K562 (cell line): Measurements from ENCODE around the gene DNASE2. TPM values are rescaled to one million over a fixed set of nuclear protein-coding genes. Genes with fewer than 3 reads are reported as not detected.

ENCODE experiments used
- CREB3 ChIP-seq: fragments of 450-650 bp; conservative IDR thresholded peaks from 2 replicates; pipeline ENCODE4 v1.6.1; 2016; ENCODE audit warnings: missing genetic modification characterization, low read depth, mild to moderate bottlenecking, missing compliant biosample characterization, moderate library complexity
- DMBX1 ChIP-seq: fragments of 250-450 bp; sonication (Bioruptor Pico); IDR thresholded peaks from 2 replicates; pipeline ENCODE4 v1.8.0; 2022; ENCODE audit warnings: inconsistent platforms, mild to moderate bottlenecking, moderate library complexity, borderline replicate concordance
- JUN ChIP-seq, 2 experiments: sonication (generic) in 1 of 2; formaldehyde crosslinking in 1 of 2; IDR thresholded peaks; 2 replicates each; pipeline versions ENCODE4 v1.6.1 to v1.8.0; 2012 to 2022; ENCODE audit warnings: borderline replicate concordance in 2 of 2, mild to moderate bottlenecking in 2 of 2, improper control_type of control experiment in 1 of 2, low read depth in 1 of 2, low read length in 1 of 2, missing genetic modification reagents in 1 of 2
- NFE2 ChIP-seq: IDR thresholded peaks from 2 replicates; pipeline ENCODE4 v1.6.1; 2014; ENCODE audit warnings: antibody characterized with exemption, low read depth
- NR2C1 ChIP-seq, 2 experiments: fragments of 450-650 bp; IDR thresholded peaks; 2 replicates each; pipeline ENCODE4 v1.6.1; 2017; ENCODE audit warnings: mild to moderate bottlenecking in 2 of 2, antibody characterized with exemption in 1 of 2, inconsistent platforms in 1 of 2, missing compliant biosample characterization in 1 of 2, missing genetic modification characterization in 1 of 2
- NR3C1 ChIP-seq: sonication (generic); formaldehyde crosslinking; IDR thresholded peaks from 2 replicates; pipeline ENCODE4 v1.8.1; 2022; ENCODE audit warnings: missing genetic modification reagents
- PRDM10 ChIP-seq: fragments of 450-650 bp; IDR thresholded peaks from 2 replicates; pipeline ENCODE4 v1.6.1; 2018; ENCODE audit not compliant: partially characterized antibody
- PYGO2 ChIP-seq: fragments of 450-650 bp; IDR thresholded peaks from 2 replicates; pipeline ENCODE4 v1.6.1; 2016; ENCODE audit warnings: mild to moderate bottlenecking, missing genetic modification characterization, moderate library complexity, missing compliant biosample characterization
- TCF15 ChIP-seq: fragments of 250-450 bp; sonication (Bioruptor Pico); IDR thresholded peaks from 2 replicates; pipeline ENCODE4 v1.8.0; 2022; ENCODE audit warnings: moderate library complexity, mild to moderate bottlenecking, inconsistent platforms
- THRB ChIP-seq: fragments of 450-650 bp; formaldehyde crosslinking; conservative IDR thresholded peaks from 2 replicates; pipeline ENCODE4 v1.4.0; 2022; ENCODE audit warnings: mild to moderate bottlenecking, missing genetic modification characterization
- ZNF174 ChIP-seq: fragments of 250-450 bp; sonication (Bioruptor Pico); IDR thresholded peaks from 2 replicates; pipeline ENCODE4 v1.4.0; 2020; ENCODE audit warnings: mild to moderate bottlenecking
- ZNF239 ChIP-seq: fragments of 250-450 bp; sonication (Bioruptor Pico); IDR thresholded peaks from 2 replicates; pipeline ENCODE4 v1.4.0; 2020; ENCODE audit warnings: mild to moderate bottlenecking
- ZNF561 ChIP-seq: fragments of 450-650 bp; formaldehyde crosslinking; conservative IDR thresholded peaks from 2 replicates; pipeline ENCODE4 v1.4.0; 2020; ENCODE audit warnings: mild to moderate bottlenecking, moderate library complexity
- ZNF592 ChIP-seq: fragments of 450-650 bp; IDR thresholded peaks from 2 replicates; pipeline ENCODE4 v1.6.1; 2017; ENCODE audit warnings: antibody characterized with exemption, mild to moderate bottlenecking
- ZNF696 ChIP-seq: fragments of 250-450 bp; sonication (Bioruptor Pico); conservative IDR thresholded peaks from 2 replicates; pipeline ENCODE4 v1.4.0; 2020; ENCODE audit warnings: mild to moderate bottlenecking, moderate library complexity
- ZNF766 ChIP-seq: fragments of 200-800 bp; sonication (Bioruptor generic); conservative IDR thresholded peaks from 2 replicates; pipeline ENCODE4 v1.6.1; 2016; ENCODE audit warnings: missing genetic modification characterization, missing compliant biosample characterization
- polyA plus RNA-seq, 8 experiments: library from polyadenylated mRNA; depleted of rRNA in 4 of 8; stranded (reverse) in 5 of 8; unstranded in 3 of 8; fragments of >200 nt; fragmentation: Nextera tagmentation in 2 of 8; fragmentation: Illumina TruSeq in 1 of 8; extraction: Ambion mirVana in 2 of 8; extraction: Trizol in 1 of 8; gene quantifications; 2 replicates each; pipeline versions ENCODE4 v1.2.1 to v1.2.3, GENCODE V29; 2011 to 2014; ENCODE audit warnings: inconsistent platforms in 1 of 8, missing spikeins in 1 of 8
- total RNA-seq, 7 experiments: library from RNA; depleted of rRNA in 6 of 7; stranded (reverse); fragments of >200 nt in 6 of 7; fragmentation: Illumina TruSeq in 2 of 7; extraction: Trizol in 2 of 7; gene quantifications; 2 replicates each; pipeline versions ENCODE4 v1.2.1 to v1.2.3, GENCODE V29; 2011 to 2021; ENCODE audit warnings: low replicate concordance in 1 of 7

DNASE2 gene
- total and polyA plus RNA-seq, 9 of the 15 experiments (the other 6 are each of a cell fraction or from before 2014, with no cell fraction given) = 4.4 to 27.0 (median 20.2) TPM

- no peak for TF ChIP-seq PRDM10
- TF ChIP-seq NR2C1 (IDR thresholded peaks at IDR 0.05) = no peak
- peak; percentile 87 for TF ChIP-seq NR2C1 (tag; IDR thresholded peaks at IDR 0.05)
- TF ChIP-seq NFE2 = no peak
- 0 out of 2 replicates have a peak, but pooled peaks have one; percentile 6 for TF ChIP-seq ZNF561
- peak; percentile 80 for TF ChIP-seq PYGO2 (tag)
- peak; percentile 44; the same call in 1 of the 2 replicates for TF ChIP-seq ZNF239 (CRISPR knock-in tag)
- TF ChIP-seq DMBX1 = peak; percentile 96
- peak; percentile 99 for TF ChIP-seq ZNF592
- TF ChIP-seq CREB3 = peak; percentile 92
- 0 out of 2 replicates have a peak, but pooled peaks have one; percentile 45 for TF ChIP-seq ZNF766
- 0 out of 2 replicates have a peak, but pooled peaks have one; percentile 34 for TF ChIP-seq THRB (CRISPR knock-in tag)
- TF ChIP-seq NR3C1 (CRISPR knock-in tag) = no peak
- 0 out of 2 replicates have a peak, but pooled peaks have one; percentile 20 for TF ChIP-seq ZNF696 (CRISPR knock-in tag)
- no peak for TF ChIP-seq JUN (IDR thresholded peaks at IDR 0.05; ENCODE audit: borderline replicate concordance, low read depth, low read length)
- TF ChIP-seq JUN (CRISPR knock-in tag; IDR thresholded peaks at IDR 0.05; ENCODE audit: borderline replicate concordance) = no peak
- 0 out of 2 replicates have a peak, but pooled peaks have one; percentile 38 for TF ChIP-seq ZNF174 (CRISPR knock-in tag)
- TF ChIP-seq TCF15 (CRISPR knock-in tag) = peak; percentile 92
Measured at GRCh38 chr19:12882589-12882988, 1.3 kb upstream of the DNASE2 start (continued).
